HG02759 (cell line): Measurements from ENCODE around the gene GUSB.

Experiments used
- ATAC-seq: cut with Tn5 transposase; IDR thresholded peaks from one replicate; pipeline ENCODE4 v1.9.1; 2021; ENCODE audit warnings: mild to moderate bottlenecking, moderate library complexity; ENCODE audit not compliant: unreplicated experiment

GUSB gene

GRCh38 chr7:65937296-65937695, 44.7 kb downstream of the GUSB start:
- no peak for ATAC-seq

- ATAC-seq = no peak
Observed at GRCh38 chr7:65931685-65932084, 50.3 kb downstream of the GUSB start.

- no peak for ATAC-seq
Observed at GRCh38 chr7:65927489-65928448, 54.2 kb downstream of the GUSB start.

- no peak for ATAC-seq
Observed at GRCh38 chr7:65926588-65926987, 55.4 kb downstream of the GUSB start.

GRCh38 chr7:65925040-65925439, 57.0 kb downstream of the GUSB start:
- no peak for ATAC-seq

GRCh38 chr7:65924193-65924592, 57.8 kb downstream of the GUSB start:
- no peak for ATAC-seq

- ATAC-seq = no peak
Observed at GRCh38 chr7:65923316-65923715, 58.7 kb downstream of the GUSB start.

GRCh38 chr7:65915921-65916657, 65.9 kb downstream of the GUSB start:
- ATAC-seq = no peak

- ATAC-seq = no peak
Observed at GRCh38 chr7:65912237-65912636, 69.8 kb downstream of the GUSB start.
